Measurements from ENCODE around the gene NFIB. TPM values are rescaled to one million over a fixed set of nuclear protein-coding genes. Genes with fewer than 3 reads are reported as not detected.

NFIB gene
- total and polyA plus RNA-seq, 2 donors (not counting 1 experiment from before 2014, with no cell fraction given): 29.3 to 36.3 TPM

GRCh38 chr9:14300588-14300987 lies 13.4 kb downstream of the NFIB start:
- TF ChIP-seq EZH2 (IDR thresholded peaks at IDR 0.05; ENCODE audit: low read length, missing control alignments): no peak
- TF ChIP-seq CTCF (conservative IDR thresholded peaks at IDR 0.05 in 1 of 2, IDR thresholded peaks at IDR 0.05 in 1 of 2; ENCODE audit: low read depth in 1 of 2, low read length in 2 of 2): no peak
- H4K20me1 ChIP-seq (ENCODE audit: control insufficient read depth, extremely low read depth, insufficient read depth, low read length): no peaks in the 10 kb centered on the region
- H3K4me1 ChIP-seq (ENCODE audit: control insufficient read depth, extremely low read depth, insufficient read depth, low read length): peaks cover 3% of the 10 kb centered on the region
- DNase-seq (ENCODE audit: low read depth in 2 of 2): no peak
- H3K9me3 ChIP-seq (ENCODE audit: control insufficient read depth, insufficient read depth, low read depth, low read length): no peaks in the 10 kb centered on the region
- peak overlapping the region; percentile 20 for H3K4me2 ChIP-seq (ENCODE audit: extremely low read depth, insufficient read depth, low read length)
- H3K4me3 ChIP-seq (replicated peaks in 1 of 4; ENCODE audit: control extremely low read depth in 1 of 4, insufficient read depth in 1 of 4, low read depth in 3 of 4, low read length in 4 of 4): peak overlapping the region in 1 of 4 experiments; percentile 2
- peaks cover 29% of the 10 kb centered on the region for H3K79me2 ChIP-seq (ENCODE audit: control insufficient read depth, insufficient read depth, low read length)
- no peak overlapping the region for H2AFZ ChIP-seq (ENCODE audit: low read length)
- H3K36me3 ChIP-seq (ENCODE audit: control insufficient read depth, insufficient read depth, low read length): no peaks in the 10 kb centered on the region
- H3K27me3 ChIP-seq (ENCODE audit: control insufficient read depth, insufficient read depth, low read length): no peaks in the 10 kb centered on the region
- no peak overlapping the region for H3K27ac ChIP-seq (ENCODE audit: insufficient read depth, low read length)
- no peak overlapping the region for H3K9ac ChIP-seq (ENCODE audit: insufficient read depth, low read length)

- H3K79me2 ChIP-seq (ENCODE audit: control insufficient read depth, insufficient read depth, low read length): peaks cover 26% of the 10 kb centered on the region
- peak overlapping the region; percentile 20 for H3K4me2 ChIP-seq (ENCODE audit: extremely low read depth, insufficient read depth, low read length)
- no peak overlapping the region for H2AFZ ChIP-seq (ENCODE audit: low read length)
These were observed 13.9 kb downstream of the NFIB start for GRCh38 chr9:14300040-14300439.

GRCh38 chr9:14298601-14299022 lies 15.3 kb downstream of the NFIB start:
- no peaks in the 10 kb centered on the region for H3K27me3 ChIP-seq (ENCODE audit: control insufficient read depth, insufficient read depth, low read length)
- no peak overlapping the region for H3K4me3 ChIP-seq (replicated peaks in 1 of 4; ENCODE audit: control extremely low read depth in 1 of 4, insufficient read depth in 1 of 4, low read depth in 3 of 4, low read length in 4 of 4)
- no peak overlapping the region for H3K9ac ChIP-seq (ENCODE audit: insufficient read depth, low read length)
- DNase-seq (ENCODE audit: low read depth in 2 of 2): no peak
- H3K9me3 ChIP-seq (ENCODE audit: control insufficient read depth, insufficient read depth, low read depth, low read length): no peaks in the 10 kb centered on the region
- no peaks in the 10 kb centered on the region for H3K36me3 ChIP-seq (ENCODE audit: control insufficient read depth, insufficient read depth, low read length)
- H3K27ac ChIP-seq (ENCODE audit: insufficient read depth, low read length): no peak overlapping the region
- TF ChIP-seq EZH2 (IDR thresholded peaks at IDR 0.05; ENCODE audit: low read length, missing control alignments) (no peak), CTCF (conservative IDR thresholded peaks at IDR 0.05 in 1 of 2, IDR thresholded peaks at IDR 0.05 in 1 of 2; ENCODE audit: low read depth in 1 of 2, low read length in 2 of 2) (no peak)
- peak overlapping the region; percentile 39 for H3K4me2 ChIP-seq (ENCODE audit: extremely low read depth, insufficient read depth, low read length)
- no peak overlapping the region for H2AFZ ChIP-seq (ENCODE audit: low read length)
- peaks cover 3% of the 10 kb centered on the region for H3K4me1 ChIP-seq (ENCODE audit: control insufficient read depth, extremely low read depth, insufficient read depth, low read length)
- H3K79me2 ChIP-seq (ENCODE audit: control insufficient read depth, insufficient read depth, low read length): peaks cover 23% of the 10 kb centered on the region
- H4K20me1 ChIP-seq (ENCODE audit: control insufficient read depth, extremely low read depth, insufficient read depth, low read length): no peaks in the 10 kb centered on the region

More at GRCh38 chr9:14300040-14300439, 13.9 kb downstream of the NFIB start:
- no peak overlapping the region for H3K9ac ChIP-seq (ENCODE audit: insufficient read depth, low read length)
- peak overlapping the region in 1 of 4 experiments; percentile 6 for H3K4me3 ChIP-seq (replicated peaks in 1 of 4; ENCODE audit: control extremely low read depth in 1 of 4, insufficient read depth in 1 of 4, low read depth in 3 of 4, low read length in 4 of 4)
- no peaks in the 10 kb centered on the region for H3K27me3 ChIP-seq (ENCODE audit: control insufficient read depth, insufficient read depth, low read length)
- TF ChIP-seq EZH2 (IDR thresholded peaks at IDR 0.05; ENCODE audit: low read length, missing control alignments) (no peak), CTCF (conservative IDR thresholded peaks at IDR 0.05 in 1 of 2, IDR thresholded peaks at IDR 0.05 in 1 of 2; ENCODE audit: low read depth in 1 of 2, low read length in 2 of 2) (no peak)
- peaks cover 3% of the 10 kb centered on the region for H3K4me1 ChIP-seq (ENCODE audit: control insufficient read depth, extremely low read depth, insufficient read depth, low read length)
- no peaks in the 10 kb centered on the region for H3K9me3 ChIP-seq (ENCODE audit: control insufficient read depth, insufficient read depth, low read depth, low read length)
- no peak for DNase-seq (ENCODE audit: low read depth in 2 of 2)
- H3K27ac ChIP-seq (ENCODE audit: insufficient read depth, low read length): no peak overlapping the region
- no peaks in the 10 kb centered on the region for H3K36me3 ChIP-seq (ENCODE audit: control insufficient read depth, insufficient read depth, low read length)
- no peaks in the 10 kb centered on the region for H4K20me1 ChIP-seq (ENCODE audit: control insufficient read depth, extremely low read depth, insufficient read depth, low read length)
